ENCODE results near the gene CDH22.
A peak's percentile ranks its signal among the peaks of the same experiment; 100 is the strongest.

Gene CDH22

DNA sequence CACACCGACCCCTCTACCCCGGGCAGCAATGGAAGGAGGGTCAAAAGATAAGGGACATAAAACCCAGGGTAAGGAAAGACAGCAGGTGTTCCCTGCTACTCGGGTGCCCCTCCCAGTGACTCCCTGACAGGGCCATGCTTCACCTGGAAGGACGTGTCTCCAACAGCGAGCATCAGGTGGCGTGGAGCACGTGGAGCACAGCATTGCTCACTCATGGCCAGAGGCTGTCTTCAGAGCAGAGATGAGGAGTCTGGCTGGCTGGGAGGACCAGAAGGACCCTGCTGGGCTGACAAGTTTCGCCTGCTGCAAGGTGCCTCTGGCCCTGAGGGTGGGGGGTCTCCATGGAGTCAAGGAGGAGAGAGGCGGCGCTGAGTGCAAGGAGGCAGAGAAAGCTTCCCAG, 15.3 kb upstream of the CDH22 start:
- DNase-seq: no peak

DNA sequence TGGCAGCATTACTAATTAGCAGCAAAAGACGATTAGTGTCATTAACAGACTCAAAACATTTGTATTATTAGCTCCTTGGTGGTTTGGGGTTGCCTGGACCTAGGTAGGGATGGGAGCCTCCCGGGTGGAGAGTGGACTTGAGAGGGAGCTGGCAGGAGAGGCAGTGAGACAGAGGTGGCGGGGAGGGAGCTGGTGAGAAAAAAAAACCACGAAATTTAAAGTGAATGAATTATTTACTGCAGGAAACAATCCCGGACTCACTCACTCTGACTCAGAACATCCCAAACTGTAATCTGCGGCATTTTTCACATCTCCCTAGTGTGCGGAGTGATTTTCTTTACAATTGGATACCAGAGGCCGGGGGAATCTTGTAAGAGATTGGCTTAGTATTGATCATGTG, 14.3 kb upstream of the CDH22 start:
- DNase-seq: no peak

DNA sequence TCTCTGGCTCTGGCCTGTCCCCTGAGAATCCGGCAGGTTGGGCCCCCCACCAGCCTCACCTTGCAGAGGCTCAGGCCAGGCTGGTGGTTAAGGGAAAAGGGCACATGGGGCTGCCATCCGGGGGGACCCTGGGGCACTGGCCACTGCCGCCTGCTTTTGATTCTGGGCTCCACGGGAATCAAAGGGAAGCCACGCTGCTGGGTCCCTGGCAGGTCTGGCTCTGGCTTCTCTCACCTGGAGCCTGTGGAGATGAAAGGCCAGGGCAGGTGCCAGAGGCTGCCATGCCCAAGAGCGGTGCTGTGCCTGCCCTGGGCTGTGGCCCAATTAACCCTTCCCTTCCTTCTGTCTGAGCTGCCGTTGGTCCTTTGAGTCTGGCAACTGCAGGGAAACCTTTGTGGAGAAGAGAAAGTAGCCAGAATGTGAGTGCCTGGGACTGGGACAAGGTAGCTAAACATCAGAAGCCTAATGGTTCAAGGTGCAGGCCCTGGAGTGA, 9.4 kb upstream of the CDH22 start:
- DNase-seq: no peak

DNA sequence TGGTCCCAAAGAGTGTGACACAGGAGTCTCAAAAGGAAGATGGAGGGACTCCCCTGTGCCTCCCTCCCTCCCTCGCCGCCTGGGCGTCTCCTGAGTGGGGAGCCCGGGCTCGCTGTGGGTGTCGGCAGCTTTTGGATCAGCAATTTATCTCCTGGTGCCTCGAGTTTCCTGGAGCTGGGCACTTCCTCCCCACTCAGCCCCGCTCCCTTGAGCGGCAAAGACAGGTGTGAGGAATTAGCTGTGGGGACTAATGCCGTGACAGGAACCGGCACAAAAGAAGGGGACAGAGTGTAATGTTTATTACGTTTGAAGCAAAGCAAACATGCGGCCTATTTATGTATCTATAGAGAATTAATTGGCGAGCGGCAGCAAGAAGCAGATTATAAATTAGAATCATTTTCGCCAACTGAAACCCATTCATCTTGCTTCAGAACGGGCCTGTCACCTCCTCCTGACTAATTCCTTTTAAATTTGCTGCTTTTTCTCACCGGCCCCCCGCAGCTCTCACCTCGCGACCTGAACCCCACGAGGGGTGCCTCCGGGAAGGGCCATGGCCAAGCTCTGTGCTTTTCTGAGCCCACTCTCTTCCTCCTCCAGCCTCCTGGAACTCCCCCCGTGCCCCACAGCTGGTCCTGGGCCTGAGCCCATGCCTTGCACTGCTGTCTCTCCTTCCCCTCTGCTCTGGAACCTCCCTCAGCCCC, 8.8 kb upstream of the CDH22 start:
- DNase-seq: no peak

DNA sequence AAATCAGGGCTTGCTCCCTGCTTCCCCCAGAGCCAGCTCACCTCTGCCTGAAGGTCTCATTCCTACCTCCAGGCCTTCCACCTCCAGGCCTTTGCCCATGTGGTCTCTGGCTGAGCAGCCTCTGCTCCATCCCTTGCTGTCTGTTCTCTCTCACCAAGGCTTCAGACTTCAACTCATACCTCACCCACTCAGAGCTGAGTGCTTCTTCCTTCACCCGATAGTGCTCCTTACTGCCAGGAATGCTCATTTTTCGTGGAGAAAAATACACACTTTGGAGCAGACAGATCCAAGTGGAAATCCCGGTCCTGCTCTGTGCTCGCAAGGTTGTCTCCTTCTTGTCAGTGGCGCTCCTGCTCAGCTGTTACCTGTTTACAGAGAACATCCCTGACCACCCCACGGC, 7.0 kb upstream of the CDH22 start:
- no peak for DNase-seq

DNA sequence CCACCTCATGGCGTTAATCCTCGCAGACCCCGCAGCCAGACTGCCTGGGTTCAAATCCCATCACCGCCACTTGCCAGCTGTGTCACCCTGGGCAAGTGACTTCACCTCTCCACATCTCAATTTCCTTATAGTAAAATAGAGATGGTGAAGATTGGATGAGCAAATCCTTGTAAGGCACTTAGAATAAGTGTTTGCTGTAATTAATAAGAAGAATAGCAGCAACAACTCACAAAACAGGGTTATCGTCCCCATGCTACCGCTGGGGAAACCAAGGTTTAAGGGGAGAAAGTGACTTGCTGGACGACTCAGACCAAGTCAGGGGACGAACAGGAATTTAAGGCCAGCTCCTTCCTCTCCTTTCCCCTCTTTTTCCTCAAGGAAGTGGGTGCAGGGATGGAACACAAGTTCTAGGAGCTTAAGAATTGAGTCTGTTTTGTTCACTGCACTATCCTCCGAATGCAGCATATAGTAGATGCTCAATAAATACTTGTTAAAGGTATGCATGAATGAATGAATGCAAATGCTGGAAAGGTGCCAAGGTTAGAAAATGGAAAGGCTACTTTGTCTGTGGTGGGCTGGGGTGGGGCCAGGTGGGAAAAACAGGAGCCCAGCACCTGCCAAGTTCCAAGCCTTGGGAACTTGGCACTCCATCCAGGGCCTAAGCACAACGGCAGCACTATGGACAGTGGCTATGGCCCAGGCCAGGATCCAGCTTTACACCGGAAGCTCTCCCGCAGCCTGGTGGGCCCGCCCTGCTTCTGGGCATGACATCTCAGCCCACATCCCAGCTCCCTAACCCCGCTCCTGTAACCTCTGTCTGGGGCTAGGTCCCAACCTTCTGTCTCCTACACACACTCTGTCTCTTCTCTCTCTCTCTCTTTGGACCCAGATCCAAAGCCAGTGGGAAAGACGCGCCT, 4.9 kb upstream of the CDH22 start:
- no peak for DNase-seq

DNA sequence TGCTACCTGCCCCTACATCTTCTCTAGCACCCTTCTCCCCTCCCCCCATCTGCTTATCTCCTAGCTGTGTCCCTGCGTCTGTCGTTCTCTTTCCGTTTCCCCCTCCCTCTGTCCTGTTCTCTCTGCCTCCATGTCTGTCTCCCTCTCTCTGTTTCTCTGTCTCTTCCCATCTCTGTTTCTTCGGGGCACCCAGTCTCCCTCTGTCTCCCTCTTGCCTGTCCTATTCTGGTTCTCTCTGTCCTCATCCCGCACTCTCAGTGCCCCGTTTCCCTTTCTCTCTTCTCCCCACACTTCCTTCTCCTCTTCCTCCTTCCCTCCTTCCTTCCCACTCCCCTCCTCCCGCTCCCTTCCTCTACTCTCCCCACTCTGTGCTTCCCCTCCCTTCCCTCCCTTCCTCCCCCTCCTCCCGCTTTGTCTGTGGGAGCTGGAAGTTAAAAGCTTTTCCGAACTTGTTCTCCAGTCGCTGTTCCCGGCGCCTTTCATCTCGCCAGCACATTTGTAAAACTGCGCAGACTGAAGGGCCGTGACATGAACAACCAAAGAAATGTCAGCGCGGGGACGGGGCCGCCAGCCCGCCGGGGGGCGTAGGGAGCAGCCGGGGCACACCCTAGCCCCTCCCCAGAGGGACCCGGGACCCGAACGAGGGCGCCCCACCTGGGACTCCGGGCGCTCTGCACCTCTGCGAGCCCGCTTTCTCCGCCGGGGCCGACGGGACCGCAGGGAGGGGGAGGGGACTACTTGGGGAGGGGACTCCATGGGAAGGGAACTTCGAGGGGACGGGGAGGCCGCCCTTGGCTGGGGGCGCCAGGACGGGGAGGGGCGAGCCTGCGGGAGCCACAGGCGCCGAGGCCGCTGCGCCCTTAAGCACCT, 4.0 kb upstream of the CDH22 start:
- DNase-seq: no peak

DNA sequence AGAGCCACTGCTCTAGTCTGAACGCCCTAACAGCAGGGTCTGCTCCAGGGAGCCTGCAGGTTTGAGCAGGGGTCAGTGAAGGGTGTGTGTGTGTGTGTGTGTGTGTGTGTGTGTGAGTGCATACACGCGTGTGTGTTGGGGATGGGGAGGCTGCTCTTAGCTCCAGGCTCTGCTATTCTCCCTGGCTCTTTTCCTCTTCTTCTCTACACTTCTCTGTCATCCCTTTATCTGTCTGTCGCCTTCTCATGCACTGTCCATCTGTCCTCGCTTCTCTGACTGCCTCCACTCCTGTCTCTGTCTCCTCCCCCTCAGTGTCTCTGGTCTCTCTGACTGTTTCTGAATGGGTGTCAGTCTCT, 3.4 kb upstream of the CDH22 start:
- DNase-seq: no peak

DNA sequence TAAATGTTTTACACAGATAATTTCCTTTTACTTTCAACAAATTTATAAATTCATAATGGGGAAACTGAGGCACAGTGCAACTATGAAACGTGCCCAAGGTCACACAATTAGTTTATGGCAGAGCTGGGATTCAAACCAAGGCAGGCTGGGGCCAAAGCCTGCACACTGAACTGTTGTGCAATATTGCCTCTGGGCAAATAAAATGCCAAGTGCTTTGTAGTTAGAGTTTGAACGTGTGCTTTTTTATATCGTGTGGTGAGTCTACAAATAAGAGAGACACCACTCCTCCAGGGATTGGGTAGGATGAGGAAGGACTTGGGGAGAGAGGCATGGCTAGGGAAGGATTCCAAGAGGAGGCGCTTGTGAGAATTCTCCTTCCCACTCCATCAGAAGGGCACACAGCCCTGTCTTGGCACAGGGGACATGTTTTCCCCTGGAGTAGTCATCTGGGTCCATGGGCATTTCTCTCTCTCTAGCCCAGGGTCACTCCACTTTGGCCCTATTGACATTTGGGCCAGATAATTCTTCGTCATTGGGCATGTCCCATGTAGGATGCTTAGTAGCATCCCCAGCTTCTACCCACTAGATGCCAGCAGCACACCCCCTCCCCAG, 2.8 kb upstream of the CDH22 start:
- DNase-seq: no peak

DNA sequence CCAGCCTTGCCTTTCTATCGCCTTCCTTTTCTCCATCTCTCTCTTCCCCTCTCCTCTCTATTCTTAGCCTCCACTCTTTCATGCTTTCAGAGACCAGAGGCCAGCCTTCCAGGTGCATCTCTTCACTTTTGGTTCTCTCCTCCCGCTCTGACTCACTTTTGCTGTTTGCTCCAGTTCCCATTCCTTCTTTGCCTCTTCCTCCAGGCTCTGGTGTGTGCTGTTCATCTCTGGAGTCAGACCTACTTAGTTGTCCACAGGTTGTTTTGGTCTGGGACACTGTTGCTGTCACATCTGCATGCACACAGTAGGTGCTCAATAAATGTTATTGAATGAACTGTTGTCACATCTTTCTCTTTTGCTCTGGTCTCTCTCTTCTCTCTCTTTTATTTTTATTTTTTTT, 1.6 kb upstream of the CDH22 start:
- no peak for DNase-seq

DNA sequence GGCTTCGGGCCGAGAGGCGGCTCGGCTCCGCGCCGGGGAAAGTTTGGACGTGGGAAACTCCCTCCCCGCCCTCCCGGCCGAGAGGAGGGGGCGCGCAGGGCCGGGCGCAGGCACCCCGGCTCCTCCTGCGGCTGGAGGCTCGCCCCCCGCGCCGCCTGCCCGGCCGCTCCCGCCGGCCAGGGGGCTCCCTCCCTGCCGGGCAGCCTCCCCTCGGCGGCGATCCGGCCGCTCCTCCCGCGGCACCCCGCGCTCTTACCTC, 370 bp downstream of the CDH22 start:
- no peak for DNase-seq

DNA sequence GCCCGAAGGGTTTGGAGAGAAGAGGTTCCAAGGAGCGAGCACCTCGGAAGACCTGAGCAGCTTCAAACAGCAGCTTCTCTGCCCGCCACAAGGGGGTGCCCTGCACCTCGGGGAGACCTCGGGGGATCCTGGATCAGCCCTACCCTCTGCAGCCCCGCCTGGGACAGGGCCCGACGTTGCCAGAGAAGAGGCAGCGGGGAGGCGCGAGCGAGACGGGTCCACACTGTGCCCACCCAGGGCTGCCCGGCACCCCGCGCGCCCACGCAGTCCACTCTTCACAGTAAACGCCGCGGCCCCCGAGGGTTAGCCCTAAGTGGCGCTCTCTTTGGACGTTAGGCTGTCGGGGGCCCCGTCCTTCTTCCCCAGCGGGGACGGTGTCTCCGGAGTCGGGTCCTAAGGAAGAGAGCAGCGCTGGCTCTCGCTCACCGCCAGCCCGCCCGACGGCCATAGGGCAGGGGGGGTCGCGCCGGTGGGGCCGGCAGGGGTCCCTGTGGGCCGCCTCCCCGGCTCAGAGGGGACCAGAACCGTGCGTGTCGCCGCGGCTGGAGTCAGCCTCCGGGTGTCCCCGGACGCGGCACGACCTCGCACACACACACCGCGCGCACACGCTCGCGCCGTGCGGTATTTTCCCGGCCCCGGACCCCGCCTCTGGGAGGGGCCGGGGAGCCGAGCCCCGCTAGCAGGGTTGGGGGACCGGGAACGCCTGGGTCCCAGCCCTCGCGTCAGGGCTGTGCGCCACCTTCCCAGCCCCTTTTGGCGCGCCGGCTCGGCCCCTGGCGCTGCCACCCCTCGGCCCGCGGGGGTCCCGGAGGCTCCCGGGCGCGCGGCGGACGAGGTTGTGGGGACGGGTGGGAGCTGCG, 929 bp downstream of the CDH22 start:
- peak; percentile 47 to 75 (median 56) for DNase-seq

DNA sequence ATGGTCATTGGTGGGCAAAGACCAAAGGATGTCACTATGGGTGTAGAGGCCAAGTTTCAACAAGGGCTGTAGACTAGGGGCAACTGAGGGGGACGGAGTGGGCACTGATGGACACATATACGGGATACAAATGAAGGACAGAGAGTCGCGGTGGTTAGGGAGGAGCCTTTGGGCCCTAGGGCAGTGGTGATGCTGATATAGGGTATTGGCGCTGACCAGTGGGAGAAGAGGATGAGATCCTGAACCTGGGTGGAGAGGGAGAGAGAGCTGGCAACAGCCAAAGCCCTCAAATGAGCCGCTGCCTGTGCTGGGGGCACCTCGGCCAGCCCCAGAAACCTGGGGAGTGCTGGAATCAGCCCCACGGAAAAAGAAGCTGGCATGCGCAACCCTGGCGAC, 1.6 kb downstream of the CDH22 start:
- no peak for DNase-seq

DNA sequence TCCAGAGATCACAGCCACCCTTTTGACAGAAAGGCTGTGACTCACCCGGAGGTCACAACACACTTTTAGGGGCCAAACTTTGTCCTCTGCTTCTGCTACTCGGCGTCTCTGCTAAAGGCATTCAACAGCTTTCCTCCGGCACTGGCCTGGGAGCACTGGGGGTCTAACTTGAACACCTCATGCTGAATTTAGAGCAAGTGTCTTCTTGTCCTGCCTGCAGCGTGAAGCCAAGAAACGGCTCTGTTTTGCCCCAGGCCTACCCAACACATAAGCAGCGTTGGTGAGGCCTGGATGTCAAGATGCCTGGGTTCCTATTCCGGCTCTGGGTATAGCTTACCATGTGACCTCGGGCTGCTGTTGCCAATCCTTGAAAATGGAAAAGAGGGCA, 2.3 kb downstream of the CDH22 start:
- no peak for DNase-seq

DNA sequence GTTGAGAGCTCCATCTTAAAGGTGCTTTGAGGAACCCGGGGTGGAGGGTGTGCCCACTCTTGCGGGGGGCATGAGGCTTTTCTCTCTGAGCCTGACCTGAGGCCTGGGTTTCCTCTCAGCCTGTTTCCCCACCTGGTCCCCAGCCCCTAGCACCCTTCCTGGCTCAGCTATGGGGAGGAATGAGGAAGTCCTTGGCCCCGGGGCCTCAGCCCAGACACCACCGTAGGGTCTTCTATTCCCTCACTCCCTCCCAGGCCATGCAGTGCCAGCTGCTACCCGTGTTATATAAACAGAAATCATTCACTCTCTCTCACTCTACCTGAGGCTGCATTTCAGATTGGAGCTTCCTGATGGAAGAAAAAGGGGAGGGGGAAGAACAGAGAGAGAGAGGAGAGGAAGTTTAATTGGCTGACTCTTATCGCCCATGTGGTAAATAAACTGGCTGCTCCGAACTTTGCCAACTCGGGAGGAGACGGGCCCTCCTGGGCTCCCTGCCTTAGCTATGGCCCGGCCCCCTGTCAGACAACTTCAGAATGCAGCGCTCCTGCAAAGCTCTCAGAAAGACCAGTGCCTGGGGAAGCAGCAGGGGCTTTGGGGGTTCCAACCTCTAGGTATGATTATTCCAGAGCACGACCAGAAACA, 2.8 kb downstream of the CDH22 start:
- no peak for DNase-seq

DNA sequence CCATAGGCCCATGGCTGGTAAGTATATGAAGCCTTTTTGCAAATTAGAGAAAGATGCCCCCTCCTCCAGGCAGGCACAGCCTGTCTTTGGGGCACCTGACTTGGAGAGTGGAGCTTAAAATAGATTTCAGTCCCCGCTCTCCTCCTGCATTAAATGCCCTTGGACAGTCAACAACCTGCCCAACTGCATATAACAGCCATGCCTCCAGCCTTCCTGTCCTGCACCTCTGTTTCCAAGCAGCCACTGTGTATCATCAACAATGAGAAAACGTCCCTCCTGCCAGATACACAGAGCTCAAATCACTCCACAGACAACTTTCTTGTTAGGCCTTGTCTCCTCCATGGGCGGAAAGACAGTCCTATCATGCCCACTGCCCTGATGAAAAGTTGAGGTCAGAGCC, 3.4 kb downstream of the CDH22 start:
- no peak for DNase-seq

DNA sequence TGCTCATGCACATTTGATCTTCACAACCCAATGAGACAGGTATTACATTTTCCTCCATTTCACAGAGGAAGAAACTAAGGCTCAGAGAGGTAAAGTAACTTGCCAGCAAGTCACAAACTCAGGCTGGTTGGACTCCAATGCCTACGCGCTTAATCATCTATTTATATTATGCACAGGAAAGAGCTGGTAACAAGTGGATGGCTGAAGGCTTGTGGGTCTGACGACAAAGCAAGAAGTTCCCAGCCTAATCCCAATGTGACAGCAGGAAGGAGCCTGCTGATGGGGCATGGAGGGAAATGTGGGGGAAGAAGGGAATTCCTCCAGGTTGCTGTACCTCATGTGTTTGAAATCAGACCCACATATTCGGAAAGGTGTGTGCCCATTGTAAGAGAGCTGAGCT, 3.9 kb downstream of the CDH22 start:
- no peak for DNase-seq

DNA sequence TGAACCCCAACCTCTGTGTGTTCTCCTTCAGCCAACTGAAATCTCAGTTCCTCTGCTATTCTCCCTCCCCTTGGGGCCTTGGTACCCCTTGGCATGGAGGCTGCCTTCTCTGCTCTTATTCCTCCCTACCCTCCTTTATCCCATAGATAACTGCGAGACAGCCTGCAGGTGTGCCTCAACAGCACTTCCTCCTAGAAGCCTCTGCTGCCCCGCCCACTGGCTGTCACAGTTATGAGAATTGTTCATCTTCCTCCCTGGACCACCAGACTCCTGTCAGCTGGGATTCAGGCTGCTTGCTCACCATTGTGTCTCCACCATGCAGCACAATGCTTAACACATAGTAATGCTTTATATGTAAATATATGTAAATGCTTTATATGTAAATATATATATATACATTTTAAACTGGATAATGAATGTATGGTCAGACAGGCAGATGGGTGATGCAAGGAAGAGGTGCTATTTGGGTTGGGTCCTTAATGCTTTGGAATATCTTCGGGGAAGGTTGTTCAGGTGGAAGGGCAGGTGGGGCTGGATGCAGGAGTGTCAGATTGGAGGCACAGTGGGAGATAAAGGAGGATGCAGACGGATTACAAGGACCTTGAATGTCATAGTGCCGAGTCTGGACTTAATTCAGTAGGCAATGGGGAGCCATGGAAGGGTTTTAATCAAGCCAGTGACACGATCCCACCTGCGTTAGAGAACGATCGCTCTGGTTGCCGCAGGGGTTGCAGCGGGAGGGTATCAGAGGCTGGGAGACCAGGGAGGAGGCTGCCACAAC, 4.9 kb downstream of the CDH22 start:
- DNase-seq: no peak

DNA sequence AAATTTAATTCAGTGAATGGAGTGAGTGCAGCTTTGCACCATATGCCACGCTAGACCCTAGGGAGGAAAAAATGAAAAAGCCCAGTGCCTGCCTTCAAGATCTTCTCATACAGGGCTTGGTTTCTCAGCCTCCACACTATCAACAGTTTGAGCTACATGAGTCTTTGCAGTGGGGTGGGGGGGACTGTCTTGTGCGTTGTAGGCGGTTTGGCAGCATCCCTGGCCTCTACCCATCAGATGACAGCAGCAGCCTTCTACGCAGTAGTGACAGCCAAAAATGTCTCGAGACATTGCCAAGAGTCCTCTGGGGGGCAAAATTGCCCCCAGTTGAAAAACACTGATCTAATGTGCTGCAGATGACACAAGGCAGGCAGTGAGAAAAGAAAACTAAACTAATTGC, 6.2 kb downstream of the CDH22 start:
- DNase-seq: no peak

DNA sequence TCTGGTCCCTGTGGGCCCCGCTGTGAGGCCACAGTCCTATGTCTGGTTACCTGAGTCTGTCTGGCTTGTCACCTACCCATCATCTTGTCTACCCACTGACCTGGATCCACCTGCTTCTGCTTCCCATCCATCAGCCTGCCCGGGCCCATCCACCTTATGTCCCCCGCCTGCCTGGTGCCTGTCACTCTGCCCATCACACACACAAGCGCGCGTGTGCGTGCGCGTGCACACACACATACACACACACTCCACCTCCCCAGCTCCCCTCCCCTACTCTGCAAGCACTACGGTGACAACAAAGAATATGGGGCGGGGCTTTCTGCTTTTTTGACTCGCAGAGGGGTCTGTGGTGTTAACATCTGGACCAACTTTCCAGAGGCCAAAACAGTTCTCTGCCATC, 8.0 kb downstream of the CDH22 start:
- no peak for DNase-seq

DNA sequence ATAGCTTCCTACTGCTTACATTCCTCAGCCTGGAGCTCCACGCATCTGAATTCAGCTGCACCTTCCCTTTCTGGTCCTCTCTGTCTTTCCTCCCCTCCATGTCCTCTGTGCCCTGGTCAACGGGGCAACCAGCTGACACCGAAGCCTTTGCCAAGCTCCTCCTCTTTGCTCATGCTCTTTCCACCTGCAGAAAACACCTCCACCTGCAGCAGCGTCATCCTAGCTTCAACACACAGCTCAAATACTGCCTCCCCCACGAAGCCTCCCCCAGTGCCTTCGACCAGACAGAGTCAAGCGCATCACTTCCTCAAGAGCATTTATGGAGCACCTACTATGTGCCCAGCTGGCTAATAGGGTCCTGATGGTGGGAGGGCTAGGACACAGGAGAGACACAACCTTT, 9.2 kb downstream of the CDH22 start:
- DNase-seq: no peak

Data from T-helper 2 cell (primary cell).